KMS-11 (cell line): ENCODE measurements around the gene TSC22D3.

Source experiments
- H2AFZ ChIP-seq: fragments of 200-600 bp; sonication (generic); 2 replicates; pipeline ENCODE4 v1.6.1; 2016; ENCODE audit warnings: antibody characterized with exemption, mixed run types, low read depth
- H3K27ac ChIP-seq: fragments of 200-600 bp; sonication (generic); 2 replicates; pipeline ENCODE4 v1.6.1; 2016; ENCODE audit warnings: mild to moderate bottlenecking, mixed run types
- H3K27me3 ChIP-seq: fragments of 200-600 bp; sonication (generic); 2 replicates; pipeline ENCODE4 v1.6.1; 2017; ENCODE audit warnings: mild to moderate bottlenecking, low read depth, mixed run types, moderate library complexity; ENCODE audit not compliant: insufficient read depth
- H3K36me3 ChIP-seq: fragments of 200-600 bp; sonication (generic); 2 replicates; pipeline ENCODE4 v1.6.1; 2017; ENCODE audit warnings: mild to moderate bottlenecking, mixed run types; ENCODE audit not compliant: insufficient read depth
- H3K4me1 ChIP-seq: fragments of 200-600 bp; sonication (generic); 2 replicates; pipeline ENCODE4 v1.6.1; 2016; ENCODE audit warnings: mild to moderate bottlenecking, low read depth, mixed run types; ENCODE audit not compliant: poor library complexity, severe bottlenecking
- H3K4me2 ChIP-seq: fragments of 200-600 bp; sonication (generic); 2 replicates; pipeline ENCODE4 v1.7.0; 2016; ENCODE audit warnings: mild to moderate bottlenecking, mixed run types
- H3K4me3 ChIP-seq: fragments of 200-600 bp; sonication (generic); IDR thresholded peaks from 2 replicates; pipeline ENCODE4 v1.6.1; 2017; ENCODE audit warnings: low read depth, low read length, mixed read lengths; ENCODE audit not compliant: insufficient read depth
- H3K79me2 ChIP-seq: fragments of 200-600 bp; sonication (generic); 2 replicates; pipeline ENCODE4 v1.6.1; 2016; ENCODE audit warnings: low read depth, mixed run types; ENCODE audit not compliant: insufficient read depth
- H3K9ac ChIP-seq: fragments of 200-600 bp; sonication (generic); 2 replicates; pipeline ENCODE4 v1.6.1; 2016; ENCODE audit warnings: mild to moderate bottlenecking, mixed run types
- H4K20me1 ChIP-seq: fragments of 200-600 bp; sonication (generic); 2 replicates; pipeline ENCODE4 v1.6.1; 2016; ENCODE audit warnings: mild to moderate bottlenecking, mixed run types; ENCODE audit not compliant: insufficient read depth
- CTCF ChIP-seq: fragments of 200-600 bp; sonication (generic); conservative IDR thresholded peaks from 2 replicates; pipeline ENCODE4 v1.6.1; 2017; ENCODE audit warnings: low read depth, mild to moderate bottlenecking, antibody characterized with exemption, low read length, moderate library complexity, mixed read lengths

Gene TSC22D3

GRCh38 chrX:107763647-107764046, 11.9 kb downstream of the TSC22D3 start:
- Histone ChIP-seq H3K4me1 (no peaks in the 10 kb centered on the region), H2AFZ (no peak overlapping the region), H3K79me2 (no peaks in the 10 kb centered on the region), H3K27me3 (no peaks in the 10 kb centered on the region), H3K9ac (no peak overlapping the region), H3K4me3 (no peak overlapping the region), H3K36me3 (no peaks in the 10 kb centered on the region), H3K4me2 (no peak overlapping the region), H3K27ac (no peak overlapping the region), H4K20me1 (no peaks in the 10 kb centered on the region)
- no peak for TF ChIP-seq CTCF

- Histone ChIP-seq H3K4me2 (no peak overlapping the region), H3K27ac (no peak overlapping the region), H4K20me1 (no peaks in the 10 kb centered on the region), H2AFZ (no peak overlapping the region), H3K27me3 (no peaks in the 10 kb centered on the region), H3K9ac (no peak overlapping the region), H3K4me1 (no peaks in the 10 kb centered on the region), H3K4me3 (no peak overlapping the region), H3K79me2 (no peaks in the 10 kb centered on the region), H3K36me3 (no peaks in the 10 kb centered on the region)
- no peak for TF ChIP-seq CTCF
These were observed 15.1 kb downstream of the TSC22D3 start for GRCh38 chrX:107760304-107761077.

- Histone ChIP-seq H3K4me3 (no peak overlapping the region), H2AFZ (no peak overlapping the region), H3K9ac (no peak overlapping the region), H3K79me2 (no peaks in the 10 kb centered on the region), H4K20me1 (no peaks in the 10 kb centered on the region), H3K27me3 (no peaks in the 10 kb centered on the region), H3K4me2 (no peak overlapping the region), H3K27ac (no peak overlapping the region), H3K4me1 (no peaks in the 10 kb centered on the region), H3K36me3 (no peaks in the 10 kb centered on the region)
- TF ChIP-seq CTCF: no peak
These were observed 17.3 kb downstream of the TSC22D3 start for GRCh38 chrX:107758231-107758766.

- no peaks in the 10 kb centered on the region for H3K79me2 ChIP-seq
- no peak overlapping the region for H3K27ac ChIP-seq
- no peaks in the 10 kb centered on the region for H4K20me1 ChIP-seq
- no peaks in the 10 kb centered on the region for H3K4me1 ChIP-seq
- no peak overlapping the region for H3K4me3 ChIP-seq
- no peak for TF ChIP-seq CTCF
- H3K9ac ChIP-seq: no peak overlapping the region
- no peaks in the 10 kb centered on the region for H3K36me3 ChIP-seq
- no peaks in the 10 kb centered on the region for H3K27me3 ChIP-seq
- no peak overlapping the region for H3K4me2 ChIP-seq
- H2AFZ ChIP-seq: no peak overlapping the region
These were observed 19.9 kb downstream of the TSC22D3 start for GRCh38 chrX:107755721-107756120.
